HTR-8/SVneo (cell line): ENCODE data around the gene PDK2.

ENCODE experiments used
- DNase-seq: peaks from one replicate; pipeline ENCODE4 v3.0.0; 2011; ENCODE audit warnings: low spot score, mixed read lengths; ENCODE audit not compliant: insufficient read length
- FAIRE-seq: peaks from 2 replicates; lab custom pipeline; 2011; peaks lifted over from hg19 to GRCh38; lab: Jason Lieb, UNC

PDK2 gene

GRCh38 chr17:50130559-50131305 is 35.6 kb downstream of the PDK2 start:
- peak; percentile 48 for FAIRE-seq
- no peak for DNase-seq

DNA sequence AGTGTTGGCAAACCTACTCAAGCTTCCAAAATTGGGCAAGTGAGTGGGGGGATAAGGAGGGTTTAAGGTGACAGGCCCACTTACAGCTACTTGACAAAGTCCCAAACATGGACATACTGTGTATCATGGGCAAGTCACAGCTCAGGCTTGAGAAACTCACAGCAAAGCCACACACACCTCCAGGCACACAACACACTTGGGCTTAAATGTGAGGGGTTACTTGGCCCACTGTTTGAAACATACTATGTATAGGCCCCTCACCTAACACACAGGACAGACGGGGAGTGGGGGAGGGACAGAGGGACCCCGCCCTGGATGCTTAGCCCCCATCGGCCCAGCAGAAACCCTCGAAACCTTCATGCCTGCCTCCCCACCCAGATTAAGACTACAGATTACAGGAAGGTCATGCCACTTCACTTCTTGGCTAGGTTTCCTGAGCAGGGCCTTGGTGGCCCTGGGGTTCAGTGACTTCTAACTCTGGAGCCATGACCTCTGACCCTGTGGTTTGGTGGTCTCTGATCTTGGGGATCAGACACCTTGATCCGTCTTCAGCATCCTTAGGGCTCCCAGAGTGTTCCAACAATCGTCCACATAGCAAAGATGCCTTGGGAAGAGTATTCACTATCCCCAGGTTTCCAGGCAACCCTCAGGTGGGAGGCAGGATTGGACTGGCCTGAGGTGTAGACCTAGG is 37.1 kb downstream of the PDK2 start:
- DNase-seq (no peak), FAIRE-seq (peak; percentile 67)

- FAIRE-seq (peak; percentile 42), DNase-seq (peak; percentile 51)
These were observed 38.0 kb downstream of the PDK2 start for GRCh38 chr17:50133028-50133768.

- FAIRE-seq (no peak), DNase-seq (no peak)
These were observed 38.6 kb downstream of the PDK2 start for GRCh38 chr17:50133769-50134099.

DNA sequence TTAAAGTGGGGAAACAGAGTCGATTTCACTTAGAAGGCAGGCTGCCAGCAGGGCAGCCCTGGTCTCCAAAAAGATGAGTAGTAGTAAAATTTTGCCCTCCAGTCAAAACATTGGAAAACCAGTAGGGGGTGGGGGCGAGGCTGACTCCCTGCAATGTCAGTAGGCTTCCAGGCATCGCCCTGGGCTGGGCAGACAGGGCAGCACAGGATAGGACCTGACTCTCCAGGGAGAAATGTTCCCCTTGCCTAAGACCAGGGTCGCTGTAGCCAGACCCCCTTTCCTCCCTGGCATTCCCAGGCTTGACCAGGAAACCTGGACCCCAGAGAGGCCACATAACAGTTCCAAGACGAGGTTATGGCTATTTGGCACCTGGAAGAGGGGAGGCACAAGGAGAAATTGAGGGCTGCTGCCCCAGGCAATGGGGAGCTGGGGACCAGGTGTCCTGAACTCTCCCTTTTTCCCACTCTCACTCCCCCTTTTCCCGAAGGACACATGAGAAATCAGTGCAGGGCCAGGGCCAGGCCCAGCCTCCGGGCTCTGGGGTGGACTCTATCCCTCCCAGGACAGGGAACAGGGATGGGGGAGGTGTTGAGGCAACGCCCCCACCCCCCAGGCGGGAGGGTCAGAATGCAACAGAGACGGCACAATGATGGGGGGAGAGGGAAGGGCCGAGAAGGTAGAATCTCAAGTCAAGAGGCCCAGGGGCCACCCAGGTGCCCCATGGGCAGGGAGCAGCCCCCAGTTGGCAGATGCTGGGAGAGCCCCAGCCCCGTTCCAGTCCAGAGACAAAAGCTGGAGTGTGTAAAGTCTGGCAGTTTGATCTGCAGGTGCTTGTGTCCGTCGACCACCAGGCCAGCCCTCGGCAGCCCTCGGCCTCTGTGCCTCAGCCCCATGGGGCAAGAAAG is 39.3 kb downstream of the PDK2 start:
- DNase-seq (no peak), FAIRE-seq (peak; percentile 93)

GRCh38 chr17:50135316-50136095 is 40.4 kb downstream of the PDK2 start:
- DNase-seq (no peak), FAIRE-seq (no peak)

DNA sequence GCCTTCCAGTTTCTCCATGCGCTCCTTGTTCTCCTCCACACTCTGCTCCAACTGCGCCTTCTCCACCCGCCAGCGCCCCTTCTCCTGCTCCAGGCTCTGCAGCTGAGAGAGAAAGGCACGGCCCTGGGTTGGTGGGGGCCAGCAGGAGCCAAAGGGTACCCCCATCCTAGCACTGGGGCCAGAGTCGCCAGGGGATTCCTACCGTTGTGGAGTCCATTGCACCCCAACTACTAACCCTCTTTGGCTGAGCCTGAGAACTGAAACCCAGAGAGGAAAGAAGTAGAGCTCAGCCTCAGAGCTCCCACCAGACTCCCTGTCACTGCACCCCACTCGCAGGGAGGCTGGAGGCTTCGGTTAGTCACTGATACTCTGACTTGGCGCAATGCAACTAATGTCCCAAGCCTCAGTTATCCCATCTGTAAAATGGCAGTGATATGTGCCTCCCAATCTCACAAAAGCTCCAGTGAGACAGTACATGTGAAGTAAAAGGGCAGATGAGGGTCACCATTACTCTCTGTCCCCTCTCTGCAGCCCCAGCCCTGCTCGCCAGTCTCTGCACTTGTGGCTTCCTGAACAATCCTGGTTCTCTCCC is 41.0 kb downstream of the PDK2 start:
- FAIRE-seq (no peak), DNase-seq (no peak)

GRCh38 chr17:50137042-50137441 is 41.9 kb downstream of the PDK2 start:
- FAIRE-seq (peak; percentile 64), DNase-seq (no peak)

- DNase-seq = no peak
- no peak for FAIRE-seq
These were observed 44.1 kb downstream of the PDK2 start for GRCh38 chr17:50139185-50139783.

- FAIRE-seq (peak; percentile 97), DNase-seq (peak; percentile 88)
These were observed 45.1 kb downstream of the PDK2 start for GRCh38 chr17:50139950-50140885.

DNA sequence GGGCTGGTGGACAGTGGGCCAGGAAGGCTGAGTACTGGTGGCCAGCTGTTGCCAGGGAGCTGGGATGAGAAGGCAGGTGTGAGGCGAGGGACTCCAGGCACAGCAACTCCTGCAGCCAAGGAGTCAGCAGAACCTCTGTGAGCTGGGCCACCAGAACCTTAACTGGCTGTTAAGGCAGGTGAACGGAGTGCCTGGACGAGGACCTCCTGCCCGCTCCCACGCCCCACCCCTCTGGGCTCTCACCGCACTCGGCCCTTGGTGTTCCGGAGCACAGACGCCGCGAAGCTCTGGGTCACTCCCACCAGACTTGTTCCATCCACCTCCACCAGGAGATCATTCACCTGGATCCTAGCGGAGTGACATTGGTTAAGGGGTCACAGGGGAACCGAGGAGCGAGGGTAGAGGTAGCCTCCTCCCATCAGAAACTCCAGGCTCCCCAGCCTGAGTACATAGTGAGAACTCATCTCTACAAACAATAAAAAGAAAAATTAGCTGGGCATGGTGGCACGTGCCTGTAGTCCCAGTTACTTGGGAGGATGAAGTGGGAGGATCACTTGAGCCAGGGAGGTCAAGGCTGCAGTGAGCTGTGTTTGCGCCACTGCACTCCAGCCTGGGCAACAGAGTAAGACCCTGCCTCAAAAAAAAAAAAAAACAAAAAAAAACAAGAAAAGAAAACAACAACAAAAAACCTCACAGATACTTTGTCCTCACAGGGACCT is 46.0 kb downstream of the PDK2 start:
- FAIRE-seq (no peak), DNase-seq (no peak)

DNA sequence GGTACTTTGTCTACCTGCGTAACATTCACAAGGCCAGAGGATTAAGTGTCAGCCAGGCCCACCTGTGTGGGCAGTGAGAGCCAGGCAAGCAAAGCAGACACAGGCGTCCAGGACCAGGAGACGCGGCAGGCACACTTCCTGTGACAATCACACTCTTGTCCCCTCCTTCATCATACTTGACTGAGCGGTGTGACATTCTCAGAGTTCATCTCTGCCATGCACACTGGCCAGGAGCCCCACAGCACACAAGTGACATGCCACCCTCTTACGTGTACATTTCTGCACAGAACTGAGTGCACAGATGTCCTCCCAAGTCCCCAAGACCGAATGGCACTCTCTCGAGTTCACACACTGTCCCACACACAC is 46.6 kb downstream of the PDK2 start:
- no peak for FAIRE-seq
- DNase-seq = no peak

DNA sequence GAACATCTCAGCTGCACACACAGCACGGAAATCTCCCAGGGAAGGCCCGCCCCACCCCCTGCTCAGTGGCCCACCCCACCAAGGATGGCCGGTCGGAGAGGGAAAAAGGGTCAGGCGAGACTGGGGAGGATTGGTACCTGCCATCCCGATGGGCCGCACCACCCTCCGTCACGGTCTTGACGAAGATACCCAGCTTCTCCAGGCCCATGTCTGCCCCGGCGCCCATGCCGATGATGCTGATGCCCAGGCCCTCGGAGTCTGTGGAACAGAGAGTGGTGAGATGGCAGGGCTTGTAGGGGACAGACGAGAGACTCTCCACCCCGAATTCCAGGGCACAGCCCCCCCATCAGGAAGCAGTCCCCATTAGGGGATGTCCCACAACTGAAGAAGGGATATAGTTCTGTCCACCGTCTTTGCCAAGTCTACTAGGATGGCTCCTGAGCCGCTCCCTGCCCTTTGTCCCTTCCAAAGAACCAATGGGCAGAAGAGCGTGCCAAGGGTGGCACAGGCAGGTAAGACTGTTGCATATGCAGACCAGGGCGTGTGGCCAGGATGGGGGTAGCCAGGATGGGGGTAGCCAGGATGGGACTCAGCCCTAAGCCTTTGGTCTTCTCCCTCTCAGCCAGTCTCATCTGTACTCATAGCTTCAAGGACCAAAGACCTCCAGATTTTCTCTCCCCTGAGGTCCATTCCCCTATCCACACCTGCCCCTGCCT is 48.5 kb downstream of the PDK2 start:
- FAIRE-seq = no peak
- no peak for DNase-seq

- no peak for DNase-seq
- no peak for FAIRE-seq
These were observed 49.2 kb downstream of the PDK2 start for GRCh38 chr17:50144355-50144754.

- FAIRE-seq = no peak
- no peak for DNase-seq
These were observed 49.8 kb downstream of the PDK2 start for GRCh38 chr17:50144845-50145531.
